Stimulated activated CD4-positive, alpha-beta T cell treated with anti-CD3 and anti-CD28 coated beads, TNF-alpha, amount 100 ng/mL, for 48 hours (primary cell): Measurements from ENCODE around the gene SLC47A2.

Experiments
- DNase-seq, 3 donors: peaks; one replicate each; pipeline ENCODE4 v3.0.0-alpha.2; 2020; ENCODE audit warnings: low read depth in 3 of 3

SLC47A2 gene

DNA sequence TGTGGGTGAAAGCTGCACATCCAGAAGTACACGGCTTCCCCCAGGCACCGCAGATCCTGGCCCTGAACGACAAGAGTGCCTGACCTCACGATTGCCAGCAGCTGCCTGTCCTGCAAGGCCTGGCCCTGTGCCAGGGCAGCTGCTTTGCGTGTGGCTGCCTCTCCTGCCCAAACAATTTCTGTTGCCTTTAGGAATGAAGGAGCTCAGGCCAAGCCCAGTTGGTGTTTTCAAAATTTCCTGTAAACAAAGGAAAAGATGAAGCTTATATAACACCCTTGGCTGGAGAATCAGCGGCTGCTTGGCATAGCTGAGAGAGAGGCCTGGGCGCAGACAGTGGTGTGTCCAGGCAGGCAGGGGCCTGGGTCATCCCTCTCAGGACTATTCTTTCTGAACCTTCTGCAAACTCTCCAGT, 11.7 kb upstream of the SLC47A2 start:
- no peak for DNase-seq

DNA sequence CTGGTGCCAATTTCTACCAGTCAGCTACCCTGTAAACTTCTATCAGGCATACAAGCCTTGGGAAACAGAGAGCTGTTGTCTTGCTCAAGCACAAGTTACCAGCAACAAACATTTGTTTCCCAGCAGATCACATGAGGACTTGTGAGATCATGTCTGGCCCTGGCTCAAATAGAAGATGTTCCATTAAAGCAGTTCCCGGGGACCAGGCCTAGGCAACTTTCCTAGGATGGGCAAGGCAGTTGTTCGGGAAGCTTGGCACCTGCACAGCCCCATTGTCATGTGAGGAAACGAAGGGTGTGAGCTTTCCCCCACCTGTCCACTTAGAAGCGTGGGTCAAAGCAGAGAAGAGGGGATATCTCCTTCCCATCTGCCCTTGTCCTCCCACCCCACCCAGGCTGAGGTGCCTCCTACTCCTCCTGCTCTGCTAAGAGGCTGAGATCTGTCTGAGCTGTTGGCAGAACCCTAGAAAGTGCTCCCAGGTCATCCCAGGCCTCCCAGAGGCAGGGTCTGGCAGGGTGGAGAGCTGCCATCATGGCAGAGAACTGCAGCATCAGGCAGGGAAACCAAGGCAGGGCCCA, 11.2 kb upstream of the SLC47A2 start:
- no peak for DNase-seq

DNA sequence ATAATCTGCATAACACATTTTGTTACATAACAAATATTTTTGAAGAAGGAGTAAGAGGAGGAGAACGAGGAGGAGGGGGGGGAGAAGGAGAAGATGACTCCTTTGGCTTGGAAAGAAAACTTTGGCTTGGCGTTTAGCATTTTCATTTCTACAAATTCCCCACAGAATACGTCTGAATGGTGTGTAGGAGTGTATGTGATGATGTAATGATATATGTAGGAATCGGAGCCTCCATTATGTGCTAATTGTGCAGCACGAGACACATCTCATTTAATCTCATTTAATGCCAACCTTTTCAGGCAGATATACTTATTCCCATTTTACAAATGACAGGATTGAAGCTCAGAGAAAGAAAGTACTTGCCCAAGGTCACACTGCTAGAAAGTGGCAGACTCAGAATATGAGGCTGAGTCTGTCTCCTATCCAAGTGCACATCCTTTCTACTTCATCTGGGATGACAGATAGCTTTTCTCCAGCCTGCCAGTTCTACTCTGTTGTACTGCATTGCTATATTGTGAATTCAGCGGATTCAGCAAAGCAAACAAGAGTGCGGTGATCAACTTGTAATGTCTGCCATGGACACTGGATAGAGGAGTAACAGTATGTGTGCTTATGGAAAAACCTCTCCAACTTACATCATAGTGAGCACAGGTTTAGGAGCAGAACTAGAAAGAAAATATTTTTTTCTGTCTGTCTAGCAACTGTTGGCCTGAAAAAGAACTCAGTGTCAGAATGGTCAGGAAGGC, 10.4 kb upstream of the SLC47A2 start:
- no peak for DNase-seq

DNA sequence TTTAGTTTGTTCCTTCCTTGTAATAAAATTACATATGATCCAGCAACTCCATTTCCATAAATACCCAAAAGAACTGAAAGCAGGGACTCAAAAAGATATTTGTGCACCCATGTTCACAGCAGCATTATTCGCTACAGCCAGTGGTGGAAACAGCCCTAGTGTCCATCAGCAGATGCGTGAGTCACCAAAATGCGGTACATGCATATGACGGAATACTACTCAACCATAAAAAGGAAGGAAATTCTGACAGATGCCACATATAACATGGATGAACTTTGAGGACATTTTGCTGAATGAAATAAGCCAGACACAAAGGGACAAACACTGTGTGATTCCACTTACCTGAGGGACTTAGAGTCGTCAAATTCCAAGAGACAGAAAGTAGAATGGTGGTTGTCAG, 9.1 kb upstream of the SLC47A2 start:
- DNase-seq: no peak

DNA sequence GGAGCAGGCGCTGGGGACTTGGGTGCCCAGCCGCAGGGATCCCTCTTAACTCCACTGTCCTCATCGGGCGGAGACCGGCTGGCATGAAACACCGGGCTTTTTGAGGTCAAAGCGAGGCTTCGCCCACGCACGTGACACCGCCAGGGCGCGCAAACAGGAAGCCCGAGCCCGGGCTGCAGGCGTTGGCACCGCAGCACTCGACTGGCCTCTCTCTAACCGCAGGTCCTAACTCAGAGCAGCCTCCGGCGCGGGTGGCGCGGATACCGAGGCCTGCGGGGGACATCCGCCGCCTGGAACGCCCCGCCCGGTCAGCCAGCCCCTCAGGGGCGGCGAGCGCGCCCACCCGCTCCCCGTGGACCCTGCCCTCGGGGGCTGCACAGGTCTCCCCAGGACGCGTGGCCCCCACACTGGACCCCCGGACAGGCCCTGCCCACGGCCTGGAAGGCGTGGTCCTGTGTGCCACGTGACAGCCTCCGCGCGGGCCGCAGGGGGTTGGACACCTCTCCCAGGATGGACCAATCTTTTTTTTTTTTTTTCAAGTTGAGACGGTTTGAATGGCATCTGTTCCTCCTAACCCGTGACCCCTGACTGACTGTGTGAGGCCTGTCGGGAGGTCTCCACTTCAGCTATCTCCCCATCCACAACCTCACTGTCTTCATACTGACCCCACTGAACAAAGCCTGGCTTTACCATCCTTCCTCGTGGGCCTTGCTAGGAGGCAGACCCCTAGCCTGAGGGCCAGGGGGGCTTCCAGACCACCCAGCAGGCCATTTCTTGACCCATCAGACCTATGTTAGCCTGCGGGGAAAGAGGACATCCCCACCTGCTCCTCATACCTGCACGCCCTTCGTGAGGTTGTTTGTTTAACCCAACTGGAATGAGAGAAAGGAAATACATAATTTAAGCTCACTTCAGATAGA, 8.4 kb upstream of the SLC47A2 start:
- DNase-seq: peak; percentile 33 to 38 (median 36)

DNA sequence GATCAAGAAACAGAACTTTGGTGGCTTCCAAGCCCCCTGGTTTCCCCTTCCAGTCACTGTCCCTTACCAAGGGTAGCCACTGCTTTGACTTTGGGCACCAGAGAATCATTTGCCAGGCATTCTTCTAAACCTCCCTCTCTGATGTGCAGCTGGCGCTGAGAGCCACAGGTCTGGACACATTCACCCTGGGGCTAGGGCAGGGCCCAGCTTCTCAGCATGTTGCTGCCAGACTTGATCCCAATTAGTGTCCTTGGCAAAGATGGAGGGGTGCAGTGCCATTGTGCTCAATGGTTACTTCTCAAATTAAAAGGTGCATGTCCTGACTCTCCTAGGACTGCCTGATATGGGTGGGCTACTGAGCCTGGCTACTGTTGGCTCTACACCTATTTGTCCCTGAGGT, 7.6 kb upstream of the SLC47A2 start:
- no peak for DNase-seq

DNA sequence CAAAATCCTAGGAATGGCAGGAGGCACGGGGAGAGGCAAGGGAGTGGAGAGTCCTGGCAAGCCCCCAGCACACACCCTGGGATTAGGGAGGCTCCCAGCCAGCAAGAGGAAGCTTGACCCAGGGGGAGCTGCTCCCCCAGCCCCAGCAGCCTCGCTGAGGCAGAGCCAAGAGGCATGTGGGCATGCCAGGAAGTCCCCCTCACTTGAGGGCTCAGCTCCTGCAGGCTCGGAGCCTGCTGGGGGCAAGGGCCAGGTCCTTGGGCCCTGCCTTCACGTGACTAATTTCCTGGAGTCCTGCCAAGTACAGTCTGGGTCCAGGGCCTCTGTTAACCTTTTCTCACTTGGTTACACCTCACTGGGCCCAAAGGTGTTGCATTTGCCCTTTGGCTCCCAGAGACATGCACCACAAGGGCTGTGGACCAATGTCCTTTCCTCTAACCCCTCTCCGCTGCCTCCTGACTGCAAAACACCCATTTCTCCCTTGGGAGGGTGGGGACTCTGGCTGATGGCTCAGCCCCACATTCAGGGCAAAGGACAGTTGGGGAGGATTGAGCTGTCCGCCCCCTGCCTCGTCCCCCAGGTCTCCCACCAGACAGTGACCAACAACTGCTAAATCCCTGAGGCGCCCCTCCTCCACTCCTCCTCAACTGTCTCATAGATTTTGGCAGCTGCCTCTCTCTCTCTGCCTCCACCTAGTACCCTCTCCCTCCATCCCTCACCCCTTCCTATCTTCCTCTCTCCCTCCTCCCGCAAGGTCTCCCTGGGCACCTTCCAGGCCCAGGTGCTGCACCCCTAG, 4.4 kb upstream of the SLC47A2 start:
- no peak for DNase-seq

DNA sequence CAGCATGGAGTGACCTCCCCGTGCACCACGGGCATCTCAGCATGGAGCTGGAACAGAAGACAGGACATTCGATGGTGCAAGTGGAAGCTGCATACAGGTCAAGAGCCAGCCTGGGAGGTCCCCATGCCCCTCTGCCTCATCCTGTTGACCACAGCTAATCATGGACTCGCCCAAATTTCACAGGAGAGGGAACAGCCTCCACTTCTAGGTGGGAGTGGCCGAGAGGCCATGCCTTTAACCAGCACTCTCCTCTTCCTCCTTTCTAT, 3.8 kb upstream of the SLC47A2 start:
- no peak for DNase-seq

DNA sequence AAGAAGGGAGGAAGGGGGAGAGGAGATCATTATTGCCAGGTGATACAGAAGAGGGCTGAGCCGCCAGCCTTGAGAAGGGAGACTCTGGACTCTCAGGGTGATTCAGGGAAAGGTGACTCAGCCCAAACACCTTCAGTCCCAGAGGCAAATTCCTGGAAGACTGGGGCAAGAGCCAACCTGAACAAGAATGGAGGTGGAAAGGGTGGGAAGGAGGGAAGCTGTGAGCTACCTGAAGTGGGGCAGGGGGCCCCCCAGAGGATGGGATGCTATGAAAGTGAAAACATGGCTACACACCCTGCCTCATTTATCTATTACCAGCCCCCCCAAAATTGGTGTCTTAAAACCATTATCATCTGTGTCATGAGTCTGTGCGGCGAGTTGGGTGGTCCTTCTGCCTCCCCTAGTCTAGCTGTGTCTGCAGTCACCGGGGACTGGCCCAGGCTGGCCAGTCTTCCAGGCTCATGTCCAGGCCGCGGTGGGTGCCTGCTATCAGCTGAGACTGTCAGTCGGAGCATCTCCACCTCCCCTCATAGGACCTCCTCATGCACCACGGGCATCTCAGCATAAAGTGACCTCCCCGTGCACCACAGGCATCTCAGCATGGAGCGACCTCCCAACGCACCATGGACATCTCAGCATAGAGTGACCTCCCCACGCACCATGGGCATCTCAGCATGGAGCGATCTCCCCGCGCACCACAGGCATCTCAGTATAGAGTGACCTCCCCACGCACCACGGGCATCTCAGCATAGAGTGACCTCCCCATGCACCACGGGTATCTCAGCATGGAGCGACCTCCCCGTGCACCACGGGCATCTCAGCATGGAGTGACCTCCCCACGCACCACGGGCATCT, 3.2 kb upstream of the SLC47A2 start:
- DNase-seq: no peak

DNA sequence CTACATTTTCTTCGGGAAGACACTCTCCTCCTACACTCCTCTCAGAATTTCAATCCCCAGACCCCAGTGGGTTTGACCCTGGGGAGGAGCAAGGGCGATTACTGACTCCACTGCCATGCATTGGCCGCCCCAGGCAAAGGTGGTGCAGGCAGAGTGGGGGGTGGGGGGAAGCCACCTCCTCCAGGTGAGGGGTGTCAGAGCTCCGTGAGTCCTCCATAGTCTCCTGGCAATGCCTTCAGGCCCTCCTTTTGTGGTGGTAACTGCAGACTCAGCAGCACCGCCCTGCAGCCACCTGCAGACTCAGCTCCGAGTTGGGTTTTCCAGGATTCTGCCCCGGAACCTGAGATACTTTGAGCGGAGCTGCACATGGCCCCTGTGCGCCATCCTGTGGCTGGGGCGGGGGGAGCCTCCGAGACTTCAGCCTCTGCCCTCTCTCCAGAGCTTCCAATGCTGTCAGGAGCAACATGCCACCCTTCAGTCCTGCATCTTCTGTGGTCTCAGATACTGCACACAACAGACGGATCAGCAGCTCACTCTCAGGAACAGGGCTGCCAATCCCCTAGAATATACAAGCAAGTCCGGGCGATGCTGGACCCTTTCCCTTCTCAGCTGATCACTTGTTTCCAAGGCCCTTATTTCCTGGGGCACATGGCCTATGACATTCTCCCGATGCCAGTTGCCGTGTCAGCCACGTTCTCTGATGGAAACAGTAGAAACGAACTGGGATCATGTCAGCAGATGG, 2.4 kb upstream of the SLC47A2 start:
- no peak for DNase-seq

DNA sequence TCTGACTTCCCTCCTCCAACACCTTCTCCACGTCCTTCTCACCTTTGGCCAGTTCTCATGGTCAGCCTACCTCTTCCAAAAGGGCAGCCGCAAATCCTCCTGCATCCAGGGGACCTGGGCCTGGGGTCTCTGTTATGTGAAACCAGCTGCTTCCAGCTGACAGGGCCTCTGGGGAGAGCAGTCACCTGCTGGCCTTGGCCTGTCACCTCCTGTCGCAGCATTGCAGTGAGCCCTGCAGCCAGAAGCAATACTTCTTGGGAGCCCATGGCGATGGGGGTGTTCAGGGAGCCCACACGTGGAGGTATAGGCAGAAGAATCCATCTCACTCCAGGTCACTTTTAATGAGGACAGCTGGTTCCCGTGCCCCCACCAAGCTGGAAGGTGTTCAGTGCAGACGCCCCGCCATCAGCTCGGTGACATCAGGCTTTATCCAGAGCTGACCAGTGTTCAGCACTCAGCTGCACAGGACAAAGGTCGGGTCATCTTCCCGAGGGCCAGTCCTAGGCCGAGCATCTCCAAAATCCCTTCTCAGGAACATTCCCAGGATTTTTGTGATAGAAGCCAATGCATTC, 1.7 kb upstream of the SLC47A2 start:
- no peak for DNase-seq

DNA sequence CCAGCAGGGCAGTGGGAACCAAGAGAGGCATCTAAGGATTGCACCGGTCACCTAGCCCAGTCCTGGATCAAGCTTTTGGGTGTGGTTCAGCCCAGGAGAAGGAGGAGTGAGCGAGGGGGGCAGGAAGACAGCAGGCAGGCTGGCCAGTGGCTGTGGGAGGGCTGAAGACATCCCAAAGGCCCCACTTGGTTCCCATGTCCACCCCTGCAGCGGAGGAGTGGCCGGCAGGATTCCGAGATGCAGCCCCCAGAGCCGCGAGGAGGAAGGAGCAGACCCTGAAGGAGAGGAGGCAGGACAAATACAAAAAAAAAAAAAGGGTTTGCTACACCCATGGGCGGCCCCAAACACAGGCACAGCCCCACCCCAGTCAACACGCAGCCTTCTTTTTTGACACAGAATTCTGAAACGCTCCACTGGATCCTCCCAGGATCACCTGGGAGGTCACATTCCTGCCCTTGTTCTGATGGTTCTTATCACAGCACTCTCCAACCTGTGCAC, 1.1 kb upstream of the SLC47A2 start:
- DNase-seq: no peak

DNA sequence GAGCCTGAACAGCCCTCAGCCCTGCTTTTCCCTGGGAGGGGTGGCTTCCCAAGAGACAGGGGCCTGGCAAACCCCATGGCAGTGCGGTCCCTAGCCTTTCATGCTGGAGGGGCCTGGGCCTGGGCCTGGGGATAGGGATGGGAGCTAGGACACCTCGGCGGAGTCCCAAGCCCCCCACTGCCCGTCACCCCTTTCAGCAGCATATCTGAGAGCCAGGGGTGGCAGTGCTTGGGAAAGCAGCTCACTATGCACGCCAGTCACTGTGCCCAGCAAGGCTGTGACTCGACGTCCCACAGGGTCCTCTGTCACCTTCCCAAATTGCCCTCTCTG, 612 bp upstream of the SLC47A2 start:
- DNase-seq: no peak

DNA sequence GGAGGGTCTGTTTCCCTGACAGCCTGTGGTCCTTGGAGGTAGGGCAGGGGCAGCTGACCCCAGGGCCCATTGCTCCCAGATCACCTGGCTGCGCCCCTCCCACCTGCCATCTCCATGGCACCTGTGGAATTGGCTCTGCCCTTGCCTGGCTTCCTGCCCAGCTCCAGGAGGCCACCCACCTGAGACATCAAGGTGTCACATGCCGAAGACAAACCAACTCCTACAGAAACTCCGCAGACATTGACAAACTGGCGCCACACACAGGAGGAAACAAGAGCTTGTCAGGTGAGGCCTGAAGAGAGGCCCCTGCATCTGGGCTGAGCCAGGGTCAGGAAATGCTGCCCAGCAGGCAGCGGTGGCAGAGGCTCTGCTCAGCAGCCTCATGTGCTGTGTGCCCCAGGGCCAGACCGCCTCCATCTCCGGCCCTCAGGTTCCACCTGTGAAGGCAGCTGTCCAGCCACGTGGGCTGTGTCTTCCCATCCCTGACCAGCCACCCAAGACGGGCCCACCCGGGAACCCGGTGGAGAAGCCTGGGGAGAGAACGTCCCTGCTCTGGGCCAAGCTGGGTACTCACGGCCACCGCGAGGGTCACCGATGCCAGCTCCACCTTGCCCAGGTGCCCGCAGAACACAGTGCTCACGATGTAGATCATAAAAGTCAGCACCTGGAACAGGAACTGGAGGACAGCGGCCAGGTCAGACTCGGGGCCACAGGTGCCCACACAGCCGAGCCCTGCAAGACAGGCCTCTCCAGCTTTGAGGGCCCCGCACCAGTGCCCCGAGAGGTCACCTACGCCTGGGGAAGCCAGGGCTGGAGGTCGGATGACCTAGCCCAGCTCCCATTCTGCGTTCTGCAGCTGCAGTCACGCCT, 1.6 kb downstream of the SLC47A2 start:
- no peak for DNase-seq

DNA sequence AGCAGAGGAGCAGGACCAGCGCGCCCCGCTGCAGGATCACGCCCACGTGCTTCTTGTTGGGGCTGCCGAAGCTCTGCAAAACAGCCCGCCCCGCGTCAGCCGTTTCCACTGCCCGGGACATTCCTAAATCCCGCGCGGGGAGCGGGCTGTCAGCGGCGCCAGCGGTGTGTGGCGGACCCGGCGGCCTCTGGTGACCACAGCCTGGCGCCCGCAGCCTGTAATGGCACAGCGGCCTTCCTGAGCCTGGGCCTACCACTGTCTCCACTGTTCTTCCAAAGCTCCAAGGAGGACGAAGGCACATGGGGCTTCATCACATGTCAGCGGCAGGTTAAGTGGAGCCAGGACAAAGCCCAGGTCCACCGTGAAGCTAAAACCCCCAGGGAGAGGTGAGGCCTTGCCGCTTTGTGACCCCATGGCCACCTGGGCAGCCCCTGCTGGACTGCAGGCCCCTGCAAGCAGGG, 2.5 kb downstream of the SLC47A2 start:
- DNase-seq: no peak

DNA sequence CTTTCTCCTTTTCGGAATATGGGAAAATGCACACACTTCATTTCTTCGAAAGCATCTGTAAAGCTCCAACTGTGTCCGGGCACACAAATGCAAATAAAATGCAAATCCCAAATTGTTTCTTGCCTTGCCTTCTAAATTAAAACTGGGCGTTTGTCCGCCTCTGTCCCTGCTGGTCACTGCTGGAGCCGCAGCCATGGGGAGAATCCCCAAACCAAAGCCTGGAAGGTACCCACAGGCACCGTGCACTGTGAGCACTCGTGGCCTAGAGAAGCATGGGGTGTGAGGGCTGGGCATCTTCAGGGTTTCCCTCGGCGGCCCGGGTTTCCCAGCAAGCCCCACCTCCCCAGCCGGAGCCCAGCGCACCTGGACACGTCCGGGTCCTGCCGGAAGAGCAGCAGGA, 2.9 kb downstream of the SLC47A2 start:
- DNase-seq: no peak

DNA sequence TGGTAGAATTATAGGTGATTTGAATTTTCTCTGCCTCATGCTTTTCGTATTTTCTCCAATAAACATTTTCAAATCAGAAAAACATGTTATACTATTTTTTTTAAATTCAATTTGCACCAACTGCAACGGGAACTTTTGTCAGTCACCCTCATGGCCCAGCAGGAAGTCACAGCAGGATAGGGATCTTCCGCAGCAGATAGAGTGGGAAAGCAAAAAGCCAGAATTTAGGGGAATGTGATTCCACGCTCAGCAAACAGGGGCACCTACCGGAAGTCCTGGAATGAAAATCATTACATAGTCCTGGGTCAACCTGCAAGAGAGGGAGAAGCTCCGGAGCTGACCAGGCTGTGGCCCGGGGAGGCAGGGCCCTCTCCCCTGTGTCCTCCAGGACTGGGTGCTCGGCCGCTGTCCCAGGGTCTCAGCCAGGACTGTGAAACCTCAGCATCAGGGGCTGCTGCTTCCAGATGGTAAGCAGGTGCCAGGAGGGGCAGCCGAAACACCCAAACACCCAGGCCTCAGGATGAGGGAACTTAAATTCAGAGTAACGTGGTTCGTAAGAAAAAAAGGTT, 3.9 kb downstream of the SLC47A2 start:
- DNase-seq: no peak

DNA sequence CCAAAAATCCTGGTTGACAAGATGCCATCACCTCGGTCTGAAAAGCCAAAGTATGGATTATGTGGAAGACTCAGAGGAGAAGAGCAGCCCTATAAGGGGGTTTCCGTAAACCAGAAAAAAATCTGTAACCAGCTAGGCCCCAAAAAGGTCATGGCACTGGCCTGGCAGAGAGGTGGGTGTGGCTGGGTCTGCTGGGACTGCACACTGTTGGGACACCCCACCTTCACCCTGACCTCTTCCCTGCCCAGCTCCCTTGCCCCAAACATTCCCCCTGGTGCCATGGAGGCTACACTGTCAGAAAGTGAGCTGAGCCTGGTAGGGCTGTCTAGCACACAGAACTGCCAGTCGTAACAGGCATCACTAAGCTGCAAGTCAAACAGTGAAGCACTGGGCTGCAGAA, 6.5 kb downstream of the SLC47A2 start:
- no peak for DNase-seq
